ENCODE measurements around the gene KYNU. TPM values are rescaled to one million over a fixed set of nuclear protein-coding genes. Genes with fewer than 3 reads are reported as not detected.

Gene KYNU
- total and polyA plus RNA-seq, 2 of the 13 experiments (the other 11 are each of a cell fraction or from before 2014, with no cell fraction given): 21.9 to 68.6 TPM

DNA sequence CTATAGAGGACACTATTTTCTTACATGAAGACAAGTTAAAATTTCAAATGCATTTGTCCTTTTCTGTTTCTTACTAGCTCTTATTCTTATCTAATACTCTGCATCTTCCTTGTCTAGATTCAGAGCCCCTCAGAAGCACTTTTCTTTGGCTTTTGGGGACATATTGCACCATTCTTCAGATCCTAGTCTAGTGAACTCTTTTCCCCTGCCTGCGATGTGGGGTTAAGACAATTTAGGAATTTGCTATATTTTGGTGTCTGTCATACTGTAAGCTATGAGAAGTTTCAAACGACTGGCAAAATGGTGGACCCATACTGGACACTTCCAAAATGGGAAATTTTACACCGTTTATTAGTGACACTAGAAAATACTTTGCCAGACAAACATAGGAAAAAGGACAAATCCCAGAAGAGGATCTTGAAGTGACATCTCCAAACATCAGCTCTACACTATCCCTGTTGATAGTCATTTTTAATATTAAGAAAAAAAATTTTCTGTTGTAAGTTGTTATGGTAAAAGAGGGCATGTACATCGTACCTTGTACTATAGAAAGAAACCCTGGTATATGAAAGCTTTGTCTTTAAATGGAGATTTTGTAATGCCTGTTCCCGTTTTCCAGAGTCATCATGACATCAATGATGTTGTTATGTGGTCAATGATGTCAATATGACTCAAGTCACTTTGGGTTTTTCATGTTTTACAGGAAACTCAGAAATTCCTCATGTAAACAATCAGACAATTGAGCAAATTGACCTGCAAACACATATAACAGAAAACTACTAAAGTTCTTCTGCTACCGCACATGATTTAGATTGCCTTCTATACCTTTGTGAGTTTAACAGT is 4.4 kb upstream of the KYNU start (continued):
- TF ChIP-seq ZBTB1 (CRISPR knock-in tag; IDR thresholded peaks at IDR 0.05; ENCODE audit: borderline replicate concordance) (no peak), ZNF776 (CRISPR knock-in tag; IDR thresholded peaks at IDR 0.05) (no peak), SOX13 (IDR thresholded peaks at IDR 0.05) (no peak), SOX13 (CRISPR knock-in tag; conservative IDR thresholded peaks at IDR 0.05 in 1 of 2, IDR thresholded peaks at IDR 0.05 in 1 of 2) (peak in 1 of 2 experiments; percentile 44; a peak in 1 of 4 replicates), ZNF180 (CRISPR knock-in tag; IDR thresholded peaks at IDR 0.05; ENCODE audit: borderline replicate concordance, low read depth) (no peak), MXI1 (IDR thresholded peaks at IDR 0.05; ENCODE audit: borderline replicate concordance, low read depth, low read length) (no peak), MAFF (IDR thresholded peaks at IDR 0.05; ENCODE audit: low read depth, low read length) (peak; percentile 32), MTERF4 (CRISPR knock-in tag; IDR thresholded peaks at IDR 0.05) (no peak), ZNF589 (CRISPR knock-in tag; conservative IDR thresholded peaks at IDR 0.05) (no peak), ZNF17 (CRISPR knock-in tag; IDR thresholded peaks at IDR 0.05) (no peak), U2AF2 (IDR thresholded peaks at IDR 0.05; ENCODE audit: low read depth, low read length) (no peak), ZNF496 (CRISPR knock-in tag; IDR thresholded peaks at IDR 0.05; ENCODE audit: insufficient replicate concordance) (no peak), ZNF44 (CRISPR knock-in tag; IDR thresholded peaks at IDR 0.05) (no peak), ZNF580 (CRISPR knock-in tag; IDR thresholded peaks at IDR 0.05; ENCODE audit: borderline replicate concordance, low read depth) (no peak), ZNF562 (CRISPR knock-in tag; IDR thresholded peaks at IDR 0.05; ENCODE audit: borderline replicate concordance) (no peak), ZNF207 (IDR thresholded peaks at IDR 0.05; ENCODE audit: borderline replicate concordance) (no peak), ZNF709 (CRISPR knock-in tag; IDR thresholded peaks at IDR 0.05) (no peak), MAF1 (CRISPR knock-in tag; IDR thresholded peaks at IDR 0.05; ENCODE audit: borderline replicate concordance) (no peak), KDM4B (CRISPR knock-in tag; IDR thresholded peaks at IDR 0.05) (no peak), CREM (IDR thresholded peaks at IDR 0.05) (peak; percentile 50; the same call in 1 of the 2 replicates), CREM (CRISPR knock-in tag; IDR thresholded peaks at IDR 0.05) (no peak), NCOA2 (CRISPR knock-in tag; IDR thresholded peaks at IDR 0.05) (peak; percentile 38; the same call in 1 of the 2 replicates), BORCS8-MEF2B (CRISPR knock-in tag; IDR thresholded peaks at IDR 0.05) (no peak), PHF5A (CRISPR knock-in tag; IDR thresholded peaks at IDR 0.05; ENCODE audit: low read depth, unreplicated experiment) (no peak), MAFG (CRISPR knock-in tag; IDR thresholded peaks at IDR 0.05) (no peak)
- TF ChIP-seq, protein P1, sequence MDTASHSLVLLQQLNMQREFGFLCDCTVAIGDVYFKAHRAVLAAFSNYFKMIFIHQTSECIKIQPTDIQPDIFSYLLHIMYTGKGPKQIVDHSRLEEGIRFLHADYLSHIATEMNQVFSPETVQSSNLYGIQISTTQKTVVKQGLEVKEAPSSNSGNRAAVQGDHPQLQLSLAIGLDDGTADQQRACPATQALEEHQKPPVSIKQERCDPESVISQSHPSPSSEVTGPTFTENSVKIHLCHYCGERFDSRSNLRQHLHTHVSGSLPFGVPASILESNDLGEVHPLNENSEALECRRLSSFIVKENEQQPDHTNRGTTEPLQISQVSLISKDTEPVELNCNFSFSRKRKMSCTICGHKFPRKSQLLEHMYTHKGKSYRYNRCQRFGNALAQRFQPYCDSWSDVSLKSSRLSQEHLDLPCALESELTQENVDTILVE (CRISPR knock-in tag; IDR thresholded peaks at IDR 0.05): no peak
- TF ChIP-seq, protein P2, sequence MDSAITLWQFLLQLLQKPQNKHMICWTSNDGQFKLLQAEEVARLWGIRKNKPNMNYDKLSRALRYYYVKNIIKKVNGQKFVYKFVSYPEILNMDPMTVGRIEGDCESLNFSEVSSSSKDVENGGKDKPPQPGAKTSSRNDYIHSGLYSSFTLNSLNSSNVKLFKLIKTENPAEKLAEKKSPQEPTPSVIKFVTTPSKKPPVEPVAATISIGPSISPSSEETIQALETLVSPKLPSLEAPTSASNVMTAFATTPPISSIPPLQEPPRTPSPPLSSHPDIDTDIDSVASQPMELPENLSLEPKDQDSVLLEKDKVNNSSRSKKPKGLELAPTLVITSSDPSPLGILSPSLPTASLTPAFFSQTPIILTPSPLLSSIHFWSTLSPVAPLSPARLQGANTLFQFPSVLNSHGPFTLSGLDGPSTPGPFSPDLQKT (CRISPR knock-in tag; IDR thresholded peaks at IDR 0.05; ENCODE audit: borderline replicate concordance): no peak
- TF ChIP-seq, protein P3, sequence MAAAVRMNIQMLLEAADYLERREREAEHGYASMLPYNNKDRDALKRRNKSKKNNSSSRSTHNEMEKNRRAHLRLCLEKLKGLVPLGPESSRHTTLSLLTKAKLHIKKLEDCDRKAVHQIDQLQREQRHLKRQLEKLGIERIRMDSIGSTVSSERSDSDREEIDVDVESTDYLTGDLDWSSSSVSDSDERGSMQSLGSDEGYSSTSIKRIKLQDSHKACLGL (CRISPR knock-in tag; IDR thresholded peaks at IDR 0.05): no peak

Measured in HepG2 (cell line).